Neural crest cell (in vitro differentiated cells): Measurements from ENCODE around the gene GLS. TPM values are rescaled to one million over a fixed set of nuclear protein-coding genes. Genes with fewer than 3 reads are reported as not detected.
"Not testable (repeated sequence)": the region's sequence is repeated elsewhere in the genome, so short reads cannot be mapped to it uniquely, and the experiment has no call there.

Experiments
- DNase-seq: peaks from one replicate; pipeline ENCODE4 v3.0.0; 2021; ENCODE audit warnings: low read depth, mixed read lengths, low spot score
- H3K27ac Mint-ChIP-seq: one replicate; pipeline ENCODE4 v1.8.0; 2021; ENCODE audit warnings: mild to moderate bottlenecking, mixed read lengths; ENCODE audit not compliant: unreplicated experiment
- H3K27me3 Mint-ChIP-seq: 2 replicates; pipeline ENCODE4 v1.8.0; 2021; ENCODE audit warnings: low read depth, mild to moderate bottlenecking, mixed read lengths
- H3K36me3 Mint-ChIP-seq: 2 replicates; pipeline ENCODE4 v1.8.0; 2021; ENCODE audit warnings: low read depth, mild to moderate bottlenecking, mixed read lengths
- H3K4me1 Mint-ChIP-seq: 2 replicates; pipeline ENCODE4 v1.8.0; 2021; ENCODE audit warnings: mixed read lengths
- H3K4me3 Mint-ChIP-seq: one replicate; pipeline ENCODE4 v1.8.0; 2021; ENCODE audit warnings: mild to moderate bottlenecking, mixed read lengths
- H3K9me3 Mint-ChIP-seq: 2 replicates; pipeline ENCODE4 v1.8.0; 2021; ENCODE audit warnings: mixed read lengths
- CTCF ChIP-seq: fragments of 200-600 bp; sonication (generic); conservative IDR thresholded peaks from 2 replicates; pipeline ENCODE4 v1.5.0; 2021; ENCODE audit warnings: antibody characterized with exemption, mild to moderate bottlenecking
- total RNA-seq: library from RNA; stranded (reverse); gene quantifications from 2 replicates; pipeline ENCODE4 v1.2.1, GENCODE V29; 2021

Gene GLS
- total RNA-seq, 1 donor from 2014 or later: 85.6 TPM

GRCh38 chr2:190987938-190988337 lies 107.3 kb downstream of the GLS start:
- no peak overlapping the region for H3K4me3 Mint-ChIP-seq
- DNase-seq: no peak
- no peak for TF ChIP-seq CTCF
- no peak overlapping the region for H3K27ac Mint-ChIP-seq
- no peaks in the 10 kb centered on the region for H3K27me3 Mint-ChIP-seq
- H3K9me3 Mint-ChIP-seq: no peaks in the 10 kb centered on the region
- peaks cover 23% of the 10 kb centered on the region for H3K36me3 Mint-ChIP-seq
- no peaks in the 10 kb centered on the region for H3K4me1 Mint-ChIP-seq

- Mint-ChIP-seq H3K36me3 (peaks cover 21% of the 10 kb centered on the region), H3K4me1 (no peaks in the 10 kb centered on the region), H3K4me3 (no peak overlapping the region), H3K27me3 (no peaks in the 10 kb centered on the region), H3K9me3 (no peaks in the 10 kb centered on the region), H3K27ac (no peak overlapping the region)
- no peak for DNase-seq
- TF ChIP-seq CTCF: no peak
These were observed 108.3 kb downstream of the GLS start for GRCh38 chr2:190988910-190989309.

- Mint-ChIP-seq H3K36me3 (peaks cover 22% of the 10 kb centered on the region), H3K9me3 (no peaks in the 10 kb centered on the region)
- DNase-seq: no peak
These were observed 109.5 kb downstream of the GLS start for GRCh38 chr2:190990132-190990531.

GRCh38 chr2:190993292-190993643 lies 112.6 kb downstream of the GLS start:
- Mint-ChIP-seq H3K4me1 (no peaks in the 10 kb centered on the region), H3K9me3 (no peaks in the 10 kb centered on the region), H3K4me3 (no peak overlapping the region), H3K27ac (no peak overlapping the region), H3K27me3 (no peaks in the 10 kb centered on the region), H3K36me3 (peaks cover 28% of the 10 kb centered on the region)
- no peak for DNase-seq
- TF ChIP-seq CTCF: no peak

More at GRCh38 chr2:190990132-190990531, 109.5 kb downstream of the GLS start:
- Mint-ChIP-seq H3K4me3 (no peak overlapping the region), H3K27ac (no peak overlapping the region), H3K4me1 (no peaks in the 10 kb centered on the region), H3K27me3 (no peaks in the 10 kb centered on the region)
- no peak for TF ChIP-seq CTCF

- no peak for TF ChIP-seq CTCF
- DNase-seq: no peak
- H3K27ac Mint-ChIP-seq: no peak overlapping the region
- H3K4me1 Mint-ChIP-seq: no peaks in the 10 kb centered on the region
- H3K9me3 Mint-ChIP-seq: no peaks in the 10 kb centered on the region
- H3K36me3 Mint-ChIP-seq: peaks cover 28% of the 10 kb centered on the region
- H3K27me3 Mint-ChIP-seq: no peaks in the 10 kb centered on the region
- no peak overlapping the region for H3K4me3 Mint-ChIP-seq
These were observed 113.5 kb downstream of the GLS start for GRCh38 chr2:190994148-190994547.

- not testable (repeated sequence) for H3K27ac Mint-ChIP-seq, H3K9me3 Mint-ChIP-seq, DNase-seq, H3K27me3 Mint-ChIP-seq, H3K4me3 Mint-ChIP-seq, H3K4me1 Mint-ChIP-seq
- peaks cover 34% of the 10 kb centered on the region for H3K36me3 Mint-ChIP-seq
These were observed 114.7 kb downstream of the GLS start for GRCh38 chr2:190995315-190995714.
